Endodermal cell (in vitro differentiated cells): ENCODE data around the gene BBS9. TPM values are rescaled to one million over a fixed set of nuclear protein-coding genes. Genes with fewer than 3 reads are reported as not detected.

Experiments used
- DNase-seq: peaks from one replicate; pipeline ENCODE4 v3.0.0-alpha.2; 2017
- H3K27ac ChIP-seq: 2 replicates; pipeline ENCODE4 v1.5.1; 2013; ENCODE audit warnings: mild to moderate bottlenecking, low read depth, low read length, moderate library complexity
- H3K27me3 ChIP-seq: 2 replicates; pipeline ENCODE4 v1.6.1; 2013; ENCODE audit warnings: mild to moderate bottlenecking, low read length, moderate library complexity; ENCODE audit not compliant: insufficient read depth, control insufficient read depth, poor library complexity, severe bottlenecking
- H3K36me3 ChIP-seq: 2 replicates; pipeline ENCODE4 v1.7.0; 2013; ENCODE audit warnings: mild to moderate bottlenecking, low read length, moderate library complexity; ENCODE audit not compliant: control insufficient read depth, insufficient read depth
- H3K4me1 ChIP-seq: one replicate; pipeline ENCODE4 v1.7.0; 2013; ENCODE audit warnings: low read length; ENCODE audit not compliant: control insufficient read depth, insufficient read depth
- H3K4me3 ChIP-seq: 2 replicates; pipeline ENCODE4 v1.5.1; 2013; ENCODE audit warnings: mild to moderate bottlenecking, low read length, moderate library complexity
- H3K9ac ChIP-seq: 2 replicates; pipeline ENCODE4 v1.6.1; 2013; ENCODE audit warnings: mild to moderate bottlenecking, low read length, moderate library complexity; ENCODE audit not compliant: poor library complexity, severe bottlenecking; ENCODE audit errors: extremely low read depth
- H3K9me3 ChIP-seq: 2 replicates; pipeline ENCODE4 v1.6.1; 2013; ENCODE audit warnings: mild to moderate bottlenecking, low read length, moderate library complexity; ENCODE audit not compliant: control insufficient read depth
- H3K27ac Mint-ChIP-seq: 2 replicates; pipeline ENCODE4 v1.8.0; 2020; ENCODE audit warnings: mixed read lengths
- H3K27me3 Mint-ChIP-seq: 2 replicates; pipeline ENCODE4 v1.8.0; 2021; ENCODE audit warnings: mild to moderate bottlenecking, mixed read lengths; ENCODE audit not compliant: insufficient read depth
- H3K36me3 Mint-ChIP-seq: 2 replicates; pipeline ENCODE4 v1.8.0; 2020; ENCODE audit warnings: low read depth, mixed read lengths
- H3K4me1 Mint-ChIP-seq: 2 replicates; pipeline ENCODE4 v1.8.0; 2020; ENCODE audit warnings: mixed read lengths
- H3K4me3 Mint-ChIP-seq: 2 replicates; pipeline ENCODE4 v1.8.0; 2020; ENCODE audit warnings: mild to moderate bottlenecking, moderate library complexity, mixed read lengths
- H3K9me3 Mint-ChIP-seq: 2 replicates; pipeline ENCODE4 v1.8.0; 2020; ENCODE audit warnings: mild to moderate bottlenecking, mixed read lengths
- WGBS, 2 experiments: methylation state at CpG; one replicate each; pipeline versions ENCODE4 v1.1.5 to v1.1.7; 2013; ENCODE audit warnings: missing lambda C conversion rate in 2 of 2, mixed read lengths in 1 of 2; ENCODE audit not compliant: insufficient coverage in 1 of 2, insufficient read length in 1 of 2; 5-methylcytosine and 5-hydroxymethylcytosine counted together
- total RNA-seq, 2 donors: library from RNA; stranded (reverse); fragmentation: NEBNext Ultra II Directional in 1 of 2; extraction: Animal tissue kit (Norgen Biotek cat#: 25700) in 1 of 2; gene quantifications; 2 replicates in 1 of 2; 3 replicates in 1 of 2; pipeline ENCODE4 v1.2.1, GENCODE V29; 2021
- TF ChIP-seq, protein P1 (sequence below): fragments of 200-600 bp; sonication (generic); conservative IDR thresholded peaks from 2 replicates; pipeline ENCODE4 v1.5.0; 2021; ENCODE audit warnings: antibody characterized with exemption, mild to moderate bottlenecking

The BBS9 gene
- total RNA-seq, 2 donors from 2014 or later = 20.7 to 21.6 TPM

DNA sequence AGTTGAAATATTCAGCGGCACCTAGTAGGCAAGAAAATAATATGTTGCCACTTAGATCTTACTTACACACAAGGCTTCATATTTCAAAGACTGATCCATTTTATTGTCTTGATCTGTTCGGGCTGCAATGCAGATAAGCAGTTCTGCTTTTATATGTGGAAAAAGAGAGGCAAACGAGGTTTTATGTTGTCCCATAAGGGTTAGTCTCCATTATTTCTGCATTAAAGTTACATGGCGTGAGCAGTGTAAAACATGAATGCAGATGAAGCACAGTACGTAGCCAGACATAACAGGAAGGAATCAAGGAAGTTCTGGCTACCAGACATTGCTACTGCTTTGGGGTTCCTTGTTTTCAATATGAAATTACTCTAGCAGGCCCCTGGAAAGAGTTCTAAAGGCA, 224.8 kb downstream of the BBS9 start:
- no peak for DNase-seq
- Histone ChIP-seq H3K27me3 (no peaks in the 10 kb centered on the region), H3K36me3 (no peaks in the 10 kb centered on the region), H3K4me1 (no peaks in the 10 kb centered on the region), H3K9me3 (no peaks in the 10 kb centered on the region), H3K27ac (no peak overlapping the region), H3K4me3 (no peak overlapping the region), H3K9ac (no peak overlapping the region)
- Mint-ChIP-seq H3K27me3 (no peaks in the 10 kb centered on the region), H3K36me3 (no peaks in the 10 kb centered on the region), H3K9me3 (no peaks in the 10 kb centered on the region), H3K27ac (no peak overlapping the region), H3K4me1 (peaks cover 7% of the 10 kb centered on the region), H3K4me3 (no peak overlapping the region)
- TF ChIP-seq, protein P1, sequence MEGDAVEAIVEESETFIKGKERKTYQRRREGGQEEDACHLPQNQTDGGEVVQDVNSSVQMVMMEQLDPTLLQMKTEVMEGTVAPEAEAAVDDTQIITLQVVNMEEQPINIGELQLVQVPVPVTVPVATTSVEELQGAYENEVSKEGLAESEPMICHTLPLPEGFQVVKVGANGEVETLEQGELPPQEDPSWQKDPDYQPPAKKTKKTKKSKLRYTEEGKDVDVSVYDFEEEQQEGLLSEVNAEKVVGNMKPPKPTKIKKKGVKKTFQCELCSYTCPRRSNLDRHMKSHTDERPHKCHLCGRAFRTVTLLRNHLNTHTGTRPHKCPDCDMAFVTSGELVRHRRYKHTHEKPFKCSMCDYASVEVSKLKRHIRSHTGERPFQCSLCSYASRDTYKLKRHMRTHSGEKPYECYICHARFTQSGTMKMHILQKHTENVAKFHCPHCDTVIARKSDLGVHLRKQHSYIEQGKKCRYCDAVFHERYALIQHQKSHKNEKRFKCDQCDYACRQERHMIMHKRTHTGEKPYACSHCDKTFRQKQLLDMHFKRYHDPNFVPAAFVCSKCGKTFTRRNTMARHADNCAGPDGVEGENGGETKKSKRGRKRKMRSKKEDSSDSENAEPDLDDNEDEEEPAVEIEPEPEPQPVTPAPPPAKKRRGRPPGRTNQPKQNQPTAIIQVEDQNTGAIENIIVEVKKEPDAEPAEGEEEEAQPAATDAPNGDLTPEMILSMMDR = no peak
- WGBS, 2 experiments = 92 to 96% methylated on average over 3 to 5 of the region's 5 CpGs

DNA sequence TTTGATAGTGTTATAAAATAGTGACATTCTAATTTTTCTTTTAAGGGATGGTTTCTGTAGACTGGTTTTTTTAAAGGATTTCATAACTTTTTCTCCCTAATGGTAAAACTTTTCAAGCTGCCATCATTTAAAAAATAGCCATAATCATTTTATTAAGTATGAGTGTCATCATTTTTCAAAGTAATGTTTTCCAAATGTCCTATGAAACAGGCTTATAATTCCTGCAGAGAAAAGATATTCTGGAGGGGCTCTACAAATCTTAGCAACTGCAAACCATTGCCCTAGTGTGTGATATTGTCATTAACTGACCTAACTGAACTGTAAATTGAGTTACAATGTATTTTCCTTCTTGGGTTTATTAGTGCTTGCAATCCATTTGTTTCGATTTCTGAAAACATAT, 226.0 kb downstream of the BBS9 start:
- no peak overlapping the region for H3K4me3 ChIP-seq
- TF ChIP-seq, protein P1 = no peak
- H3K9me3 Mint-ChIP-seq = no peaks in the 10 kb centered on the region
- no peaks in the 10 kb centered on the region for H3K27me3 ChIP-seq
- H3K9me3 ChIP-seq = no peaks in the 10 kb centered on the region
- H3K4me3 Mint-ChIP-seq = no peak overlapping the region
- H3K27ac ChIP-seq = no peak overlapping the region
- peaks cover 7% of the 10 kb centered on the region for H3K4me1 Mint-ChIP-seq
- no peaks in the 10 kb centered on the region for H3K36me3 Mint-ChIP-seq
- no peak for DNase-seq
- no peaks in the 10 kb centered on the region for H3K4me1 ChIP-seq
- H3K27ac Mint-ChIP-seq = no peak overlapping the region
- 83% methylated on average over 1 of the region's 1 CpG; no CpG with 5 or more reads in 1 of the 2 experiments for WGBS, 2 experiments
- no peak overlapping the region for H3K9ac ChIP-seq
- no peaks in the 10 kb centered on the region for H3K27me3 Mint-ChIP-seq
- no peaks in the 10 kb centered on the region for H3K36me3 ChIP-seq

DNA sequence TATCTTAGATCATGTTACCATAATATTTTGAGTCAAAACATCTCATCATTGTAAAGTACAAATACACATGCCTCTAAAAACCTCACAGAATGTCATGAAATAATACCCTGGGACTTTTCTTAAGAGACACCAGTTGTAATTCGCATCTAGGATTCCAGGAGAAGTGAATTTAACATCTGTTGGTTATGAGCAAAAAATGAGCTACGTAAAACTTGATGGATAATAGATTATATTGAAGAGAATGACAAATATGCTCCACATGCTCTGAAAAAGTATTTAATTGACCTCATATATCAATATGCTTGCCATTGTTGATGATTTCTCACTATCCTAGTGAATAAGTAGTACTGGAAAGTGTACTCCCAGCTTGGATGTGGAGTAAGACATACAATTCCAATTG, 227.0 kb downstream of the BBS9 start:
- TF ChIP-seq, protein P1 = no peak
- H3K4me1 Mint-ChIP-seq = peaks cover 7% of the 10 kb centered on the region
- H3K4me3 Mint-ChIP-seq = no peak overlapping the region
- Histone ChIP-seq H3K27me3 (no peaks in the 10 kb centered on the region), H3K36me3 (no peaks in the 10 kb centered on the region), H3K9me3 (no peaks in the 10 kb centered on the region), H3K9ac (no peak overlapping the region), H3K27ac (no peak overlapping the region), H3K4me1 (no peaks in the 10 kb centered on the region), H3K4me3 (no peak overlapping the region)
- H3K27me3 Mint-ChIP-seq = no peaks in the 10 kb centered on the region
- no peaks in the 10 kb centered on the region for H3K36me3 Mint-ChIP-seq
- H3K27ac Mint-ChIP-seq = no peak overlapping the region
- H3K9me3 Mint-ChIP-seq = no peaks in the 10 kb centered on the region
- 97 to 100% methylated on average over 1 to 2 of the region's 2 CpGs for WGBS, 2 experiments
- no peak for DNase-seq
